Measurements from ENCODE around the gene CALCOCO2. TPM values are rescaled to one million over a fixed set of nuclear protein-coding genes. Genes with fewer than 3 reads are reported as not detected.

Gene CALCOCO2
- total and polyA plus RNA-seq, 10 of the 15 experiments (the other 5 are each of a cell fraction or from before 2014, with no cell fraction given), result 20.2 to 138 (median 53.1) TPM

- TF ChIP-seq ZNF274 (IDR thresholded peaks at IDR 0.05; ENCODE audit: insufficient read depth, insufficient read length) (no peak), E4F1 (IDR thresholded peaks at IDR 0.05; ENCODE audit: borderline replicate concordance, partially characterized antibody) (no peak), ZBTB4 (CRISPR knock-in tag; IDR thresholded peaks at IDR 0.05) (no peak), PKNOX1 (IDR thresholded peaks at IDR 0.05) (no peak), USF2 (IDR thresholded peaks at IDR 0.05; ENCODE audit: borderline replicate concordance, low read depth, low read length) (no peak), ZSCAN29 (IDR thresholded peaks at IDR 0.05) (no peak), RBBP5 (conservative IDR thresholded peaks at IDR 0.05) (no peak), PAX5 (IDR thresholded peaks at IDR 0.05; ENCODE audit: borderline replicate concordance, low read depth, low read length) (no peak), MAX (IDR thresholded peaks at IDR 0.05; ENCODE audit: low read depth, low read length) (no peak)
Observed at GRCh38 chr17:48903401-48903800, 72.6 kb downstream of the CALCOCO2 start (continued).
